ENCODE results near the gene HHIPL1. TPM values are rescaled to one million over a fixed set of nuclear protein-coding genes. Genes with fewer than 3 reads are reported as not detected.

Gene HHIPL1
- total and polyA plus RNA-seq, 2 of the 8 experiments (the other 6 are each of a cell fraction or from before 2014, with no cell fraction given) = 1.5 to 2.6 TPM

GRCh38 chr14:99609245-99610170 is 35.4 kb upstream of the HHIPL1 start:
- peaks cover 10% of the 10 kb centered on the region for H3K23me2 ChIP-seq (ENCODE audit: low read depth, low read length)
- H3K27me3 ChIP-seq (replicated peaks in 1 of 4; ENCODE audit: control insufficient read depth in 3 of 4, extremely low read depth in 1 of 4, insufficient read depth in 3 of 4, low read length in 3 of 4) = peaks cover 0 to 13% (median 8%) of the 10 kb centered on the region in 4 experiments; a peak in 4 of 7 replicates
- DNase-seq (ENCODE audit: low read depth in 1 of 2, low spot score in 2 of 2) (no peak), FAIRE-seq (no peak)
- no peak overlapping the region for H3K14ac ChIP-seq (ENCODE audit: insufficient read length)
- H3K9me3 ChIP-seq (ENCODE audit: insufficient read depth in 2 of 2, low read depth in 1 of 2, low read length in 1 of 2) = no peaks in the 10 kb centered on the region
- no peaks in the 10 kb centered on the region for H3K79me2 ChIP-seq (ENCODE audit: control insufficient read depth in 1 of 2, insufficient read depth in 2 of 2, low read length in 2 of 2)
- H4K91ac ChIP-seq (replicated peaks; ENCODE audit: insufficient read length, low read length) = no peak overlapping the region
- peak overlapping the region; percentile 27; the same call in 1 of the 2 replicates for H2BK12ac ChIP-seq (ENCODE audit: low read depth, low read length)
- H2BK15ac ChIP-seq (ENCODE audit: low read length) = no peak overlapping the region
- H3K36me3 ChIP-seq (ENCODE audit: control insufficient read depth in 2 of 4, insufficient read depth in 4 of 4, low read length in 3 of 4) = no peaks in the 10 kb centered on the region
- no peak overlapping the region for H3K56ac ChIP-seq (replicated peaks; ENCODE audit: insufficient read length, low read depth, low read length)
- ChIA-PET CTCF (ENCODE audit: partially characterized antibody) (interaction anchor here (0.5 to 6.4 kb wide), 14 partner anchors 8 to 385 kb away, joined by 3 to 37 read pairs (median 3); no protein-coding TSS in a partner anchor), POLR2A (ENCODE audit: partially characterized antibody) (no interaction called here)
- no peak overlapping the region for H3K4me2 ChIP-seq (ENCODE audit: insufficient read depth in 1 of 2, low read depth in 2 of 2, low read length in 2 of 2)
- H3K4me1 ChIP-seq (replicated peaks in 1 of 4; ENCODE audit: control insufficient read depth in 3 of 4, insufficient read depth in 4 of 4, low read length in 3 of 4) = peaks cover 0 to 15% (median 6%) of the 10 kb centered on the region in 4 experiments; a peak in 4 of 7 replicates
- no peak overlapping the region for H2AFZ ChIP-seq (ENCODE audit: low read length)
- no peak overlapping the region for H3K18ac ChIP-seq (ENCODE audit: extremely low read depth, low read length)
- no peak overlapping the region for H3K9ac ChIP-seq (replicated peaks in 1 of 4; ENCODE audit: extremely low read depth in 1 of 4, low read depth in 3 of 4, low read length in 3 of 4)
- TF ChIP-seq ATF2 (IDR thresholded peaks at IDR 0.05; ENCODE audit: low read length) = no peak
- no peak for TF ChIP-seq FOSL1 (IDR thresholded peaks at IDR 0.05; ENCODE audit: insufficient read depth, low read depth, low read length)
- TF ChIP-seq CHD2 (IDR thresholded peaks at IDR 0.05; ENCODE audit: low read length) = no peak
- TF ChIP-seq POU5F1 (IDR thresholded peaks at IDR 0.05; ENCODE audit: low read depth, low read length) = no peak
- no peak for TF ChIP-seq TCF12 (IDR thresholded peaks at IDR 0.05; ENCODE audit: low read depth, low read length)
- TF ChIP-seq RBBP5 (IDR thresholded peaks at IDR 0.05; ENCODE audit: borderline replicate concordance, low read depth, low read length) = no peak
- TF ChIP-seq TAF1 (IDR thresholded peaks at IDR 0.05; ENCODE audit: low read depth, low read length) = no peak
- TF ChIP-seq SP2 (IDR thresholded peaks at IDR 0.05; ENCODE audit: low read length) = no peak
- no peak overlapping the region for H3K4ac ChIP-seq (replicated peaks; ENCODE audit: insufficient read length, low read depth, low read length)
- H3K23ac ChIP-seq (ENCODE audit: insufficient read length) = no peak overlapping the region
- no peak overlapping the region for H4K5ac ChIP-seq (ENCODE audit: insufficient read length, low read depth, low read length)
- no peak overlapping the region for H2BK5ac ChIP-seq (ENCODE audit: low read depth, low read length)
- peak overlapping the region; percentile 75; the same call in 1 of the 2 replicates for H2AK5ac ChIP-seq (ENCODE audit: low read depth, low read length)
- H3K4me3 ChIP-seq (ENCODE audit: extremely low read depth in 1 of 4, insufficient read depth in 2 of 4, low read depth in 3 of 4, low read length in 4 of 4) = no peak overlapping the region
- H2BK120ac ChIP-seq (replicated peaks; ENCODE audit: low read depth, low read length) = no peak overlapping the region
- no peaks in the 10 kb centered on the region for H4K20me1 ChIP-seq (replicated peaks in 1 of 2; ENCODE audit: control insufficient read depth in 1 of 2, insufficient read depth in 2 of 2, low read length in 2 of 2)
- H3K27ac ChIP-seq (ENCODE audit: low read depth, low read length) = no peak overlapping the region
- 73% methylated on average over 10 of the region's 10 CpGs; no CpG with 5 or more reads in 1 of the 2 experiments for WGBS, 2 experiments (ENCODE audit: extremely low coverage in 1 of 2, insufficient coverage in 1 of 2, insufficient read length in 1 of 2, insufficient replicate concordance in 2 of 2, low coverage in 1 of 2, low lambda C conversion rate in 2 of 2, missing lambda C conversion rate in 1 of 2)
- no peak overlapping the region for H4K8ac ChIP-seq (ENCODE audit: extremely low read depth, insufficient read depth, low read length)
- no peaks in the 10 kb centered on the region; the same call in 1 of the 2 replicates for H3K79me1 ChIP-seq (ENCODE audit: low read depth, low read length)
- no peak overlapping the region for H2BK20ac ChIP-seq (ENCODE audit: low read length)

Measured in H1 (cell line).